T-cell (primary cell): Measurements from ENCODE around the gene C12orf76. TPM values are rescaled to one million over a fixed set of nuclear protein-coding genes. Genes with fewer than 3 reads are reported as not detected.
A peak's percentile ranks its signal among the peaks of the same experiment; 100 is the strongest.

Source experiments
- ATAC-seq, 4 experiments: fragments of 200-7000 bp in 3 of 4; fragments of 150-1000 bp in 1 of 4; cut with Tn5 transposase; replicated peaks in 1 of 4; 1 replicate in 3 of 4; 2 replicates in 1 of 4; pipeline ENCODE4 v1.10.0; 2021; ENCODE audit warnings: moderate library complexity in 3 of 4, mild to moderate bottlenecking in 2 of 4, moderate number of reproducible peaks in 1 of 4
- CTCF ChIA-PET, 2 donors: fragments of 300-600 bp; sonication (Branson Sonifier 250); formaldehyde crosslinking; loops; one replicate each; lab custom pipeline; 2022; ENCODE audit warnings: antibody characterized with exemption in 2 of 2; lab: Charles Lee
- POLR2A ChIA-PET, 2 donors: fragments of 300-600 bp; sonication (Branson Sonifier 250); formaldehyde crosslinking; loops; one replicate each; lab custom pipeline; 2022; ENCODE audit warnings: antibody characterized with exemption in 2 of 2; lab: Charles Lee
- DNase-seq, 35 experiments: peaks; one replicate each; pipeline versions ENCODE4 v3.0.0 to v3.0.0-alpha.2; 2013 to 2023
- H3K27ac ChIP-seq: one replicate; pipeline ENCODE4 v1.5.1; 2013; ENCODE audit warnings: low read length
- H3K27me3 ChIP-seq, 2 experiments: replicated peaks in 1 of 2; 1 replicate in 1 of 2; 2 replicates in 1 of 2; pipeline versions ENCODE4 v1.6.1 to v1.7.0; 2013; ENCODE audit warnings: low read length in 1 of 2, mixed read lengths in 1 of 2; ENCODE audit not compliant: control insufficient read depth in 2 of 2, insufficient read depth in 2 of 2; ENCODE audit errors: extremely low read depth in 1 of 2
- H3K36me3 ChIP-seq, 2 donors: 1 replicate in 1 of 2; 2 replicates in 1 of 2; pipeline versions ENCODE4 v1.6.1 to v1.7.0; 2013; ENCODE audit warnings: low read length in 1 of 2; ENCODE audit not compliant: control insufficient read depth in 2 of 2, insufficient read depth in 1 of 2; ENCODE audit errors: extremely low read depth in 1 of 2
- H3K4me1 ChIP-seq, 2 experiments: 1 replicate in 1 of 2; 2 replicates in 1 of 2; pipeline versions ENCODE4 v1.6.1 to v1.7.0; 2013; ENCODE audit warnings: low read length in 2 of 2, mixed read lengths in 1 of 2; ENCODE audit not compliant: insufficient read depth in 2 of 2, control insufficient read depth in 1 of 2; ENCODE audit errors: extremely low read depth in 1 of 2
- H3K4me3 ChIP-seq, 2 donors: 1 replicate in 1 of 2; 2 replicates in 1 of 2; pipeline versions ENCODE4 v1.5.1 to v1.7.0; 2013; ENCODE audit warnings: mild to moderate bottlenecking in 2 of 2, low read length in 1 of 2, moderate library complexity in 1 of 2; ENCODE audit not compliant: control insufficient read depth in 1 of 2; ENCODE audit errors: extremely low read depth in 1 of 2
- H3K9me3 ChIP-seq: 2 replicates; pipeline ENCODE4 v1.7.0; 2013
- H3K27ac Mint-ChIP-seq, 2 donors: one replicate each; pipeline ENCODE4 v1.8.0; 2020 to 2021; ENCODE audit warnings: mild to moderate bottlenecking in 2 of 2, mixed read lengths in 2 of 2
- H3K27me3 Mint-ChIP-seq, 2 donors: one replicate each; pipeline ENCODE4 v1.8.0; 2021 to 2022; ENCODE audit warnings: mixed read lengths in 2 of 2
- H3K36me3 Mint-ChIP-seq: one replicate; pipeline ENCODE4 v1.8.0; 2021; ENCODE audit warnings: mixed read lengths
- H3K4me1 Mint-ChIP-seq, 3 donors: one replicate each; pipeline ENCODE4 v1.8.0; 2020 to 2022; ENCODE audit warnings: mixed read lengths in 3 of 3, mild to moderate bottlenecking in 1 of 3
- H3K4me3 Mint-ChIP-seq, 3 donors: one replicate each; pipeline ENCODE4 v1.8.0; 2020 to 2022; ENCODE audit warnings: mild to moderate bottlenecking in 3 of 3, mixed read lengths in 3 of 3, moderate library complexity in 3 of 3
- H3K9me3 Mint-ChIP-seq, 3 donors: one replicate each; pipeline ENCODE4 v1.8.0; 2020 to 2022; ENCODE audit warnings: mixed read lengths in 3 of 3
- WGBS: methylation state at CpG from one replicate; pipeline ENCODE4 v1.1.5; 2013; ENCODE audit warnings: missing lambda C conversion rate; ENCODE audit not compliant: insufficient coverage; 5-methylcytosine and 5-hydroxymethylcytosine counted together
- total RNA-seq, 35 experiments: library from RNA in 6 of 35; stranded (reverse) in 6 of 35; fragments of 120-200 nt in 1 of 35; gene quantifications; one replicate each; pipeline versions ENCODE4 v1.2.1 to v1.2.4 and lab custom pipeline; 2013 to 2026

C12orf76 gene
- total RNA-seq, 5 donors from 2014 or later (not counting 1 experiment from before 2014, with no cell fraction given) = 13.6 to 31.0 (median 28.5) TPM

DNA sequence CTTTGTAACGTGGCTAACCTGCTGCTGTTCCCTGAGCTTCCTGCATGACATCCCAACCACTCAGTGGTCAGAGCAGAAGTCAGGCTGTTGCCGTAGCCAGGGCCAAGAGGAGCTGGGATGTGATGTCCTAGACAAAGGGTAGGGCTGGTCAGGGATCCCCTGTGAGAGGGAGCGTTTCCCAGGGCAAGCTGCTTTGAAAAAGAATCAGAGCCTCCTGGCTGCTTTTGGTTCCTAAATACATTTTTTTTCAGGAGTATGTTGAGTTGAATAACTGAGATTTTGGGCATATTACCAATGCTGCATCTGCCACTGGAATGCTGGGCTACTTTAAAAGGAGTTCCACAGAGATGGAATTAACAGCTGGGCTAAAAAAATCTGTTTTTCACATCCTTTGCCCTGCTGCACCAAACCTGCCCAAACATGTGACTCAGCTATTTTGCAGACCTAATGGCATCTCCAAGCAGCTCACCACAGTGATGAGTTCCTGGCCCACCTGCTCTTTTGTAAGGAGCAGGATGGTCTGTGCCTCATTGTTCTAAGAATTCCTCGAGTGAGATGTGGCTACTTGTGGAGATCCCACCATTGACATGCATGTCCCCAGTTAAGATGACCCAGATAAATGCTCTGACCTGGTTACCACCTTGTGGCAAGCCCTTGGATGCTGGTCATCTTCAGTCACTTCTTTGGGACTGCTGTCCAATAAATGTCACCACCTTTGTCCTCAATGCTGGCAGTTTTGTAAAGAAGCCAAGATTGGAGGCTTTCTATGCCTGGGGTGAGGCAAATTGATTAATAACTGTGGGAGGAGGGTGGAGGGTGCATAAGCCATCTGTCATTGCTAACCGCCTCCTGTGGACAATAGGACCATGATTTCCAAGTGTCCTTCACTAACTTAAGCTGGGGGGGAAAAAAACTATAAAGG is 25.0 kb downstream of the C12orf76 start:
- peaks cover 54% of the 10 kb centered on the region for H3K36me3 Mint-ChIP-seq
- H3K27ac Mint-ChIP-seq = peak overlapping the region in 1 of 2 donors; percentile 52
- no peaks in the 10 kb centered on the region for H3K27me3 ChIP-seq
- no peaks in the 10 kb centered on the region for H3K4me1 Mint-ChIP-seq
- no peaks in the 10 kb centered on the region for H3K27me3 Mint-ChIP-seq
- H3K4me3 Mint-ChIP-seq = no peak overlapping the region
- POLR2A ChIA-PET = interaction anchor here in 1 of 2 donors (0.6 kb wide), 1 partner anchor 19 kb away, joined by 3 read pairs; no protein-coding TSS in a partner anchor
- no peaks in the 10 kb centered on the region for H3K4me1 ChIP-seq
- no peaks in the 10 kb centered on the region for H3K9me3 ChIP-seq
- DNase-seq = no peak
- 97% methylated on average over 3 of the region's 5 CpGs for WGBS
- ATAC-seq = no peak
- no peaks in the 10 kb centered on the region for H3K9me3 Mint-ChIP-seq
- peaks cover 19 to 84% of the 10 kb centered on the region in 2 donors for H3K36me3 ChIP-seq
- no peak overlapping the region for H3K27ac ChIP-seq
- H3K4me3 ChIP-seq = no peak overlapping the region
- CTCF ChIA-PET = interaction anchor here in 1 of 2 donors (0.5 to 0.7 kb wide), 2 partner anchors 176 to 519 kb away, joined by 3 to 4 read pairs; no protein-coding TSS in a partner anchor

DNA sequence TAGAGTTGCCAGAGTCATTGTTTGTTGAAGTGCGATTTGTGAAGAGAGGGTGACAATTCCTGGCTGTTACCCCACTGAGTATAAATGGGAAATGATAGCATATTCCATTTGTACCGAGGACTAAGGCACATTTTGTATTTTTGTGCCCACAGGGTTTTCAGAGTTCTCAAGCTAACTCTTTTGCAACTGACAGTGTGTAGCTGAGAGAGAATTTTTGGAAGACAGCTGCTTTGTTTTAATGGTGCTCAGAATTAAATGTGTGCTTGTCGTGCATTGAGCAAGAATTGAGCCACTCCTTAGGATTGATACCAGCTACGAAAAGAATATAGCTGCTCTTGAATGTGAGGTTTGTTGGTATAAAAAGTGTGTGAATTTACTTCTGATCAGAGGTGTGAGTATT is 27.4 kb downstream of the C12orf76 start:
- no peaks in the 10 kb centered on the region for H3K4me1 Mint-ChIP-seq
- no peak overlapping the region for H3K4me3 Mint-ChIP-seq
- H3K36me3 ChIP-seq = peaks cover 13 to 89% of the 10 kb centered on the region in 2 donors
- no peaks in the 10 kb centered on the region for H3K27me3 Mint-ChIP-seq
- H3K4me1 ChIP-seq = no peaks in the 10 kb centered on the region
- DNase-seq (no peak), ATAC-seq (no peak)
- no peak overlapping the region for H3K27ac ChIP-seq
- H3K27ac Mint-ChIP-seq = no peak overlapping the region
- H3K9me3 ChIP-seq = no peaks in the 10 kb centered on the region
- whole genome bisulfite sequencing = 100% methylated on average over 4 of the region's 4 CpGs
- no peak overlapping the region for H3K4me3 ChIP-seq
- ChIA-PET POLR2A (no interaction called here), CTCF (interaction anchor here in 1 of 2 donors (0.6 to 0.7 kb wide), 3 partner anchors 579 to 1891 kb away, joined by 3 to 4 read pairs (median 3); no protein-coding TSS in a partner anchor)
- no peaks in the 10 kb centered on the region for H3K9me3 Mint-ChIP-seq
- peaks cover 52% of the 10 kb centered on the region for H3K36me3 Mint-ChIP-seq
- H3K27me3 ChIP-seq = no peaks in the 10 kb centered on the region

DNA sequence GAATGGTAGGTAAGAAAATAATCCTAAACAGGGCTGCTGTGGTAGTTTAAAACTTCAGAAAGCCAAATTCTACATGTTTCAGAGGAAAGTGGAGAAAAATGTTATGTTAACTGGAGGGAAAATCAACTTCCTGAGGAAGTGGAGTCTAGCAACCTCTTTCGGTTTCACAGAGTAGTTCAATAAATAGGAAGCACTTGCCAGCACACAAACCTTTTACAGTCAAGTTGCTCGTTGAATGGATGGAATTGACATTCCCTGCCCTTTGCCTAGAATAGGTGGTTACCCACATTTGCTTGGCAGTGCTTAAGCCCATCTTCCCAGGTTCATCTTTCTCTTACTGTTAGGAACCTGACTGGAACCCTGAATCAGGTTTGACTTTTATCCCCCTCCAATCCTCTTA is 33.2 kb downstream of the C12orf76 start:
- Mint-ChIP-seq H3K9me3 (no peaks in the 10 kb centered on the region), H3K27me3 (no peaks in the 10 kb centered on the region), H3K27ac (peak overlapping the region; percentile 85 to 88), H3K4me1 (peaks cover 38 to 42% (median 40%) of the 10 kb centered on the region in 3 donors), H3K36me3 (peaks cover 44% of the 10 kb centered on the region), H3K4me3 (peak overlapping the region in 1 of 3 donors; percentile 31)
- ChIA-PET CTCF (no interaction called here), POLR2A (no interaction called here)
- no peaks in the 10 kb centered on the region for H3K27me3 ChIP-seq
- 0% methylated on average over 2 of the region's 2 CpGs for WGBS
- H3K9me3 ChIP-seq = no peaks in the 10 kb centered on the region
- DNase-seq = peak in 2 of 35 experiments; percentile 8 to 60
- peak; percentile 60 to 73 (median 63) for ATAC-seq
- peaks cover 8 to 68% of the 10 kb centered on the region in 2 donors for H3K36me3 ChIP-seq
- no peak overlapping the region for H3K4me3 ChIP-seq
- H3K4me1 ChIP-seq = peaks cover 7 to 19% of the 10 kb centered on the region in 2 experiments
- peak overlapping the region; percentile 40 for H3K27ac ChIP-seq

DNA sequence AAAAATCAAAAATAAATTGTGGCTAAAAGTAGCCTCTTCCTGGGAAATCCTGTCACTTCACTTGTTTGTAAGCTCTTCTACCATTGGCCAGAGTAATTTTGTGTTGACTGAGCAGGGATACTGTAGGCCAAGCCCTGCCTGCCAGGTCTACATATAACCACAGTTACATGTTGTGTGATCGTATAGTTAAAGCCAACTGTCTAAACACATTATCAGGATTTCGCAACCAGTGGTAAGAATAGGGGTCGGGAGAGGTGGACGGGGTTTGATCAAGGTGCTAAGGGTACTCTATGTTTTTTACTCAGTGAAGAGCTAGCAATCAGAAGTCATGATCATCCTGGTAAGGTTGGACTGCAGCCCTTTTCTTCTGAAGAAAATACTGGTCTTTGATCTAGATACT is 35.7 kb downstream of the C12orf76 start:
- H3K27me3 ChIP-seq = no peaks in the 10 kb centered on the region
- Mint-ChIP-seq H3K9me3 (no peaks in the 10 kb centered on the region), H3K4me1 (peaks cover 58 to 63% (median 59%) of the 10 kb centered on the region in 3 donors), H3K27me3 (no peaks in the 10 kb centered on the region), H3K4me3 (no peak overlapping the region), H3K27ac (peak overlapping the region; percentile 81 to 88), H3K36me3 (peaks cover 36% of the 10 kb centered on the region)
- peaks cover 2 to 44% of the 10 kb centered on the region in 2 donors for H3K36me3 ChIP-seq
- ChIA-PET POLR2A (no interaction called here), CTCF (interaction anchor here in 1 of 2 donors (0.5 kb wide), 1 partner anchor 207 kb away, joined by 3 read pairs; no protein-coding TSS in a partner anchor)
- H3K4me1 ChIP-seq = peaks cover 7 to 25% of the 10 kb centered on the region in 2 experiments
- no peak for ATAC-seq
- DNase-seq = no peak
- WGBS = 74% methylated on average over 3 of the region's 4 CpGs
- H3K27ac ChIP-seq = peak overlapping the region; percentile 53
- H3K4me3 ChIP-seq = no peak overlapping the region
- H3K9me3 ChIP-seq = no peaks in the 10 kb centered on the region

DNA sequence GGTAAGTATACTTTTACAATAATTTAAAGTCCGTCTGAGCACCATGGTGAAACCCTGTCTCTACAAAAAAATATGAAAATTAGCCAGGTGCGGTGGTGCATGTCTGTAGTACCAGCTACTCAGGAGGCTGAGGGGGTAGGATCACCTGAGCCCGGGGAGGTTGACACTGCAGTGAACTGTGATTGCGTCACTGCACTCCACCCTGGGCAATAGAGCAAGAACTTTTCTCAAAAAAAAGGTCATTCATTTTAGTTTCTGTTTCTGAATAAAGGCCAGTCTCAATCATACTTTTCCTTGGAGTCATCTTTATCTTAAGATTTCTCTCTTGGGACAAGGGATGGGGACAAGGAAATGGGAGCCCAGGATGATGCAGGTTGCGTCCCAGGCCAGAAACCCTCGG is 36.2 kb downstream of the C12orf76 start:
- CTCF ChIA-PET = interaction anchor here in 1 of 2 donors (0.5 to 1.1 kb wide), 2 partner anchors 31 to 206 kb away, joined by 3 to 4 read pairs; no protein-coding TSS in a partner anchor
- Mint-ChIP-seq H3K9me3 (no peaks in the 10 kb centered on the region), H3K4me3 (no peak overlapping the region), H3K36me3 (peaks cover 31% of the 10 kb centered on the region), H3K27me3 (no peaks in the 10 kb centered on the region), H3K27ac (peak overlapping the region; percentile 81 to 88), H3K4me1 (peaks cover 60 to 64% (median 62%) of the 10 kb centered on the region in 3 donors)
- no peaks in the 10 kb centered on the region for H3K27me3 ChIP-seq
- no peak overlapping the region for H3K4me3 ChIP-seq
- H3K36me3 ChIP-seq = peaks cover 2 to 41% of the 10 kb centered on the region in 2 donors
- peaks cover 7 to 25% of the 10 kb centered on the region in 2 experiments for H3K4me1 ChIP-seq
- ATAC-seq (no peak), DNase-seq (peak in 10 of 35 experiments; percentile 8 to 42 (median 20))
- POLR2A ChIA-PET = interaction anchor here in 1 of 2 donors (0.6 kb wide), 1 partner anchor 8 kb away, joined by 4 read pairs; no protein-coding TSS in a partner anchor
- no peaks in the 10 kb centered on the region for H3K9me3 ChIP-seq
- 75% methylated on average over 2 of the region's 6 CpGs for WGBS
- H3K27ac ChIP-seq = peak overlapping the region; percentile 53
